ENCODE results near the gene MICB.
"Not testable (repeated sequence)": the region's sequence is repeated elsewhere in the genome, so short reads cannot be mapped to it uniquely, and the experiment has no call there.

The MICB gene

DNA sequence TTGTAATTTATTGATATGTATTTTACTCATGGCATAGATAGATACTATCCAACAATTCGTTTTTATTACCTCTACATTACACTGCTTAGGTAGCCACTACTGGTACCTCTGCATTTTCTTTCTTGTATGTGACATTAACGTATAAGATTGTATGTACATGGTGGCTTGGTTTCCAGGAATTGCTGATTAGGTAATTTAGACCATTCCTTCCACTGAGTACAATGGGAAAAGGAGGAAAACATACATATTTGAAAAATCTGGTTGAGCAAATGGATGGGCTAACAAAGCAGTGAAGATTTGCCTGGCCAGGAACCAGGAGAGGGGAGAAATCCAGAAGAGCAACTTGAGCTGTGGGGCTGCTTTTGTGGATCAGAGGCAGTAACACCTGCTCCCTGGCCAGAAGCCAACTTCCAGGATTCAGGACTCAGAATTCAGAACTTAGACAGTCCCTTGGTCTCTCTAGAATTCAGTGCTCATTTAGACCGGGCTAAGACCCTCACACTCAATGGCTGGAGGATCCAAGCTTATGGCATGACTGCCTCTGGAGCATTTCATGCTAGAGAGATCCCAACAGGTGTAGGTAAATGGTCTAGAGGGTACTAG, 17.9 kb upstream of the MICB start:
- no peak for DNase-seq (ENCODE audit: low read depth)
- TF ChIP-seq, protein P1, sequence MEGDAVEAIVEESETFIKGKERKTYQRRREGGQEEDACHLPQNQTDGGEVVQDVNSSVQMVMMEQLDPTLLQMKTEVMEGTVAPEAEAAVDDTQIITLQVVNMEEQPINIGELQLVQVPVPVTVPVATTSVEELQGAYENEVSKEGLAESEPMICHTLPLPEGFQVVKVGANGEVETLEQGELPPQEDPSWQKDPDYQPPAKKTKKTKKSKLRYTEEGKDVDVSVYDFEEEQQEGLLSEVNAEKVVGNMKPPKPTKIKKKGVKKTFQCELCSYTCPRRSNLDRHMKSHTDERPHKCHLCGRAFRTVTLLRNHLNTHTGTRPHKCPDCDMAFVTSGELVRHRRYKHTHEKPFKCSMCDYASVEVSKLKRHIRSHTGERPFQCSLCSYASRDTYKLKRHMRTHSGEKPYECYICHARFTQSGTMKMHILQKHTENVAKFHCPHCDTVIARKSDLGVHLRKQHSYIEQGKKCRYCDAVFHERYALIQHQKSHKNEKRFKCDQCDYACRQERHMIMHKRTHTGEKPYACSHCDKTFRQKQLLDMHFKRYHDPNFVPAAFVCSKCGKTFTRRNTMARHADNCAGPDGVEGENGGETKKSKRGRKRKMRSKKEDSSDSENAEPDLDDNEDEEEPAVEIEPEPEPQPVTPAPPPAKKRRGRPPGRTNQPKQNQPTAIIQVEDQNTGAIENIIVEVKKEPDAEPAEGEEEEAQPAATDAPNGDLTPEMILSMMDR (conservative IDR thresholded peaks at IDR 0.05; ENCODE audit: control insufficient read depth, insufficient read depth, low read depth, low read length), result no peak
- H3K4me3 ChIP-seq (ENCODE audit: control insufficient read depth, low read depth, low read length), result no peak overlapping the region

DNA sequence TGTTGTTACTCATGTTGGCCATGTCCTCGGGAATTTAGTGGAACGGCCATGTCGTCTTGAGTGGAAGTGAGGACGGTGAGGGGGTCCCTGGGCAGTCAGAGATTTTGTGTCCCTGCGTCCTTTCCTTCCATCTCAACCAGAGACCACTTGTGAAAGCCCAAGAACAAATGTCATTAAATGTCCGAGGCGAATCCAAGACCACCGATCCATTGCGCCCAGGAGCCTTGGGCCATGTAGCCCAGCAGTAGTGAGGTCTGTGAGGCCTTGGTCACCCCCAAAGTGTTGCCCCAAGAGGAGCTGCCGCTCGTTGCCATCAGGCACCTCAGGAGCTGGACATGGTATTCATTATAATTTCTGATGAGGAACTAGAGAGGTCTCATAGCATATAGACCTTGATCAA, 17.4 kb upstream of the MICB start:
- no peak for DNase-seq (ENCODE audit: low read depth)
- H3K4me3 ChIP-seq (ENCODE audit: control insufficient read depth, low read depth, low read length), result no peak overlapping the region
- TF ChIP-seq, protein P1 (conservative IDR thresholded peaks at IDR 0.05; ENCODE audit: control insufficient read depth, insufficient read depth, low read depth, low read length), result no peak

DNA sequence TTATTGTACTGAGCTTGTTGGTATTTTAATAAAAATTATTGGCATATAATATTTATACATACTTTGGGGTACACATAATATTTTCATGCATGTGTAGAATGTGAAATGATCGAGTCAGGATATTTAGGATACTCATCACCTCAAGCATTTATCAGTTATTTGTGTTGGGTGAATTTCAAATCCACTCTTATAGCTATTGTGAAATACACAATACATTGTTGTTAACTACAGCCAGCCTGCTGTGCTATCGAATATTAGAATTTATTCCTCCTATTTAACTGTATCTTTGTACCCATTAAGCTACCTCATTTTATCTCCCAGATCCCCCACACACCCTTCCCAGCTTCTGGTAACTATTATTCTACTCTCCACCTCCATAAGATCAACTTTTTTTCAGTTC, 14.6 kb upstream of the MICB start:
- TF ChIP-seq, protein P1 (conservative IDR thresholded peaks at IDR 0.05; ENCODE audit: control insufficient read depth, insufficient read depth, low read depth, low read length), result no peak
- no peak overlapping the region for H3K4me3 ChIP-seq (ENCODE audit: control insufficient read depth, low read depth, low read length)
- no peak for DNase-seq (ENCODE audit: low read depth)

DNA sequence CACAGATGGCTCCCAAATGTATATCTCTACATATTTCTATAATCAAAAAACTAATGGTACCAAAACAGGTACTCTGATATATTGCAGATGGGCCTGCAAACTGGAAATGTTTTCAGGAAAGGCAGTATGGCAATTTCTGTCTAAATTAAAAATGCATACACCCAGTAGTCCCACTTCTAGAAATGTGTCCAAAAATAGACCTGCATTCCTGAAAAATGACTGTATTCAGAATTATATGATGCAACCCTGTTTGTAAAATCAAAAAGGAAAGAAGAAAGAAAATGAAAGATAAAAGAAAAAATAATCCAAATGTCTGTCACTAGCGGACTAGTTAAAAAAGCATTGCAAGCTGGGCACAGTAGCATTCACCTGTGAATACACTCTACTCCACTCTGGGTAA, 12.9 kb upstream of the MICB start:
- TF ChIP-seq, protein P1 (conservative IDR thresholded peaks at IDR 0.05; ENCODE audit: control insufficient read depth, insufficient read depth, low read depth, low read length), result no peak
- DNase-seq (ENCODE audit: low read depth), result no peak
- H3K4me3 ChIP-seq (ENCODE audit: control insufficient read depth, low read depth, low read length), result no peak overlapping the region

DNA sequence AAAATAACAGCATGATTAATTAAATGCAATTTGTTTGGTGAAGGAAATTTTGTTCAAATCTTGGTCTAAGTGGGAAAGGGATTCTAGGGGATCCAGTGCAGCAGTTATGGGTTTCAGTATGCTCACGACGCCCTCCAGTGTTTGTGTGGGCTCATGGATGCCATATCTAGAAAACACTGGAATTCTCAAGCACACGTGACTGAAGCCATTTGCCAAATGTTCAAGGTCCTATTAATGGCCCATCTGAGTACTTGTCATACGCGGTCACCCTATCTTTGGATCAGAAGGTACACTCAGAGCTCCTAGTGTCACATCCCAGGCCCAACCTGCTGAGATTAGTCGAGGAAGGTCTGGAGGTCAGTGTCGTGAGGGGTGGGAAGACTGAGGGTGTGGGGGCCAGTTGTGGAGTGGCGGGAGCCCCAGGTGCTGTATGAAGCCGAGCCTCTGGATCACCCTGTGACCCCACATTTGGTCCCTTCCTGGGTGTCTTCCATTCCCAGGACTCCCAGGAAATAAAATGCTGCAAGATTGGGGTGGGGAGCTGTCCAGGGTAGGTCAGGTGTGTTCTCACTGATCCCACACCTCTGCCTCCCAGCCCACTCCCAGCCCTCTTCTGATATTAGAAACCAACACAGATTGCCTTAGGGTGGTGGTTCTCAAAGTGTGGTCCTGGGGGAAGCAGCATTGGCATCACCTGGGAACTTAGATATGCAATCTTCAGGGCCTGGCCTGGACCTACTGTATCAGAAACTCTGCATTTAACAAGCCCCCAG, 11.7 kb upstream of the MICB start:
- not testable (repeated sequence) for DNase-seq (ENCODE audit: low read depth); H3K4me3 ChIP-seq (ENCODE audit: control insufficient read depth, low read depth, low read length)

DNA sequence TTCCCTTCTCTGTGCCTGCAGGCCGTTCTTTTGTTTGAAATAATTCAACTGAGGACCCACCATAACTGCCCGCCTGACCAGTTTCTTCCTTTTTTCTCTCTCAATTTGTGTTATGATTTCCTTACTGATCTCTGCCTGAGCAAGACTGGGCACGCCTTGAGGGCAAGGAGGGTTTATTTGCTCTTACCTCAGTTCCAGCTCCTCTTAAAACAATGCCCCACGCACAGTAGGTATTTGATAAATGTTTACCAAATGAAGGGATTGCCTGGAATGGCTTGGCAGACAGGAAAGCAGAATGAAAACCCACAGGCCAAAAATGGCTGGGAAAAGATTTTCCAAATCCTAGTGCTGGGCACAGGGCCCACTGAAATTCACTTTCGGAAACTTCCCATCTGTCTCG, 10.3 kb upstream of the MICB start:
- H3K4me3 ChIP-seq (ENCODE audit: control insufficient read depth, low read depth, low read length); DNase-seq (ENCODE audit: low read depth): not testable (repeated sequence)

DNA sequence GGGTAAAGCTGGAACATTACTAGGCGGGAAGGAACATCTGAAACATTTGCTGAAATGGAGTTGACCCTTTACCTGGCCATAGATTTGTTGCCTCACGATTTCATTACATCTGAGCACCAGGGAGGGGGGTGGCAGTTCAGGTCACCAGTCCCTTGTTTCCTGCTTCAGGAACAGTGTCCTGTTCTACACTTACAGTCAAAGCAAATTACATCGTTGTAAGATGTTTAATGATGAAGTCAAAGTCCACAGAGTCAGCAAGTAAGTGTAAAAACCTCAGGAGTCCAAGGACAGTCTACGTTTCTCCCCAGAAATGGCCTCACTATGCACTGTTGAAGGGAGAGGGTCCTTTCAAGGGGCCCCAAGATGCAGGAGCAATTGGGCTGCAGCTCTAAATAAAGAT, 8.9 kb upstream of the MICB start:
- no peak overlapping the region for H3K4me3 ChIP-seq (ENCODE audit: control insufficient read depth, low read depth, low read length)
- no peak for DNase-seq (ENCODE audit: low read depth)
- TF ChIP-seq, protein P1 (conservative IDR thresholded peaks at IDR 0.05; ENCODE audit: control insufficient read depth, insufficient read depth, low read depth, low read length), result no peak
